ELF-1 (cell line): ENCODE results near the gene PLA2G6.
"Not testable (repeated sequence)": the region's sequence is repeated elsewhere in the genome, so short reads cannot be mapped to it uniquely, and the experiment has no call there.

Experiments
- DNase-seq: peaks from one replicate; pipeline ENCODE4 v3.0.0-alpha.2; 2016; ENCODE audit warnings: low read depth, low spot score

The PLA2G6 gene

GRCh38 chr22:38133331-38133730 is 48.3 kb downstream of the PLA2G6 start:
- no peak for DNase-seq

- DNase-seq, result no peak
Observed at GRCh38 chr22:38132794-38133193, 48.8 kb downstream of the PLA2G6 start.

- DNase-seq, result no peak
Observed at GRCh38 chr22:38132136-38132535, 49.5 kb downstream of the PLA2G6 start.

DNA sequence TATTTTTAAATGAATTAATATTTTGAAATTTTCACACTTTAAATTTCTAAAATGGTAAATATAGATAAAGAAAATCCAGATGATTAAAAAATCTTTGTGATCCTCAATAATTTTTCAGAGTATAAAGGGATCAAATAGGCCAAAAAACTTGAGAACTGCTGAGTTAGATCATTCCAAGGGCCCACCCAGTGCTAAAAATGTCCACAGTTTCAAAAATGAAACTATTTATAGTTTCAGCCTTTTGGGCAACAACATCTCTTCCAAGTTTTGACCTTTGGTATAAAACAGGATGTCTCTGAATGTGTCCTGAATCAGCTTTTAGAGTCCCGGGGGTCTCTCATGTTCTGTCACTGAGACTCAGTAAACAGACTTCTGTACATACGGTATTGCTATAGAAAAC is 50.2 kb downstream of the PLA2G6 start:
- no peak for DNase-seq

DNA sequence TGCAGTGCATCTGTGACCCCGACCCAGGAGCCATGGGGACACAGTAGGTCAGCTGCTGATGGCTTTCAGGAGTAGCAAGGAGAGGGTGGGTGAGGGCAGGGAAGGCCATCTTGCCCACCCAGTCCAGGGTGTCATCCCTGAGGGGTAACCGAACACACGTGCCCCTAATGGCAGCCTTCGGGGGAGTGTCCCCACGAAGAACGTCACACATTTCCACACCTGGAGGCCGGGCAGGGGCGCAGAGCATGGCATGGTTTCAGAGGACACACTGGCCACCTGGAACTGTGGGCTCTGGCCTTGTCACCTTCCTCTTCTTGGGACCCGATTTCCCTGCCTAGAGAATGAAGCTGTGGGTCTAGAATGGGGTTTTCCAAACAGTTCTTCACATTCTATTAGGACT is 51.8 kb downstream of the PLA2G6 start:
- no peak for DNase-seq

DNA sequence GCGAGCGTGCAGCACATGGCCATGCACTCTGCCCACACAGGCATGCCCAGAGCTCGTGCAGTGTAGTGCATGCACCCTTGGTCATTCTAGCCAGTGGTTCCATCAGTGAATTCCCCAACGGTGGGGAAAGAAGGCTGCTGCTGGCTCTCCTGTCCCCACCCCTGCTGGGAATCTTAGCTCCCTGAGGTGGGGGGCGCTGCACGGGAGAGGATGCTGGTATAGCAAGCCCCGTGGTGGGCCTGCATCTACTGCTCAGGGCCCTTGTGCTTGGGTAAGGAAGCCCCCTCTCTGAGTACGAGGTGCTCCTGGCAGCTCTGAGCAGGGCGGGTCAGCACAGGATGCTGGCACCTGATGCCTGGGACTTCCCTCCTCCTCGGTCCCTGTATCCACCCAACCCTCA is 52.6 kb downstream of the PLA2G6 start:
- no peak for DNase-seq

DNA sequence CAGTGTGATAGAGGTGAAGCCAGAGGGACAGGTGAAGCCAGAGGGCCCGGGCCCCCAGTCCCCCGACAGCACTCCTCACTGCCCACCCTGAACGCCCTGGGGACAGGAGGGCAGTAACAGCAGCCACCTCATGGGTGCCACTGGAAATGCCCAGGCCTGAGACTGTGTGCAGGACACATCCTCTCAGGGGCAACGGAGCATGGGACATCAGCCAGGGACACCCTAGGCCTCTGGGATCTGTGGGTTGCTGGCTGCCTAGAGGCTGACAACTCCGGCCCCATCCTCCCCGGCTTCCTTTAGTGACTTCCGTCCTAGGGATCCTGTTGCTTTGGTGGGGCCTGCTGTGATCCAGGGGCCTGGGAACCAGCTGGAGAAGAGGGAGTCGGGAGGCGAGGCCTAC is 53.8 kb downstream of the PLA2G6 start:
- DNase-seq, result no peak

- DNase-seq, result no peak
Observed at GRCh38 chr22:38126928-38127668, 54.5 kb downstream of the PLA2G6 start.

GRCh38 chr22:38125751-38126201 is 55.9 kb downstream of the PLA2G6 start:
- DNase-seq, result no peak

- no peak for DNase-seq
Observed at GRCh38 chr22:38125038-38125610, 56.5 kb downstream of the PLA2G6 start.

DNA sequence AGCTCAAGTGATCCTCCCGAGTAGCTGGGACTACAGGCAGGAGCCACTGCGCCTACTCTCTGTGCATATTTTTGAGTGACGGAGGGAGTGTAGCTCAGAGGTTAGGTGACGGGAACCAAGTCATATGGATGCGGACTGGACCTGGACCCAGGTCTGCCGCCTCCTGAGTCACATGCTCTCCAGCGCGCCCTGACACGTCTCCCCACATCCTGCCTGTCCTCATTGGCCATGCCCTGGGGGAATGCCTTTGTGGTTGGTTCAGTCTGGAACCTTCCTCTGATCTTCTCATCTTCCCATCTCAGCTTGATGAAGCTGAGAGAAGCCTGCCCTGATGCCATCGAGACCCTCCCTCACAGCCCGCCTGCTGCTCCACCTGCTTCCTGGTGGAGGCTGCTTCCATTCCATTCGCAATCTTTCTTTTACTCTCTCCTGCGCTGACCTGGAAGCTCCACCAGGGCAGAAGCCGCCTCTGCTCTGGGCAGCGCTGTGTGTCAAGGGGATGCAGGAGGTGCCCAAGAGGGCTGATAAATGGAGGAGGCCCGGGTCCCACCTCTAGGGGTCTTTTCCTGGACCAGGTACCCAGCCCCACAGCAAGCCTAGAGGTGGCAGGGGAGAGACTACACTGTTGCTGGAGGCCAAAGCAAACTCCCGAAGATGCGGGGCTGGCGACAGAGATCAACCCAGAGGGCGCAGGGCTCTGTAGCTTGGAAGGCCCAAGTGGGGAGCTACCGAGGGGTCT is 57.2 kb downstream of the PLA2G6 start:
- DNase-seq, result peak; percentile 43

- no peak for DNase-seq
Observed at GRCh38 chr22:38122616-38123015, 59.0 kb downstream of the PLA2G6 start.

DNA sequence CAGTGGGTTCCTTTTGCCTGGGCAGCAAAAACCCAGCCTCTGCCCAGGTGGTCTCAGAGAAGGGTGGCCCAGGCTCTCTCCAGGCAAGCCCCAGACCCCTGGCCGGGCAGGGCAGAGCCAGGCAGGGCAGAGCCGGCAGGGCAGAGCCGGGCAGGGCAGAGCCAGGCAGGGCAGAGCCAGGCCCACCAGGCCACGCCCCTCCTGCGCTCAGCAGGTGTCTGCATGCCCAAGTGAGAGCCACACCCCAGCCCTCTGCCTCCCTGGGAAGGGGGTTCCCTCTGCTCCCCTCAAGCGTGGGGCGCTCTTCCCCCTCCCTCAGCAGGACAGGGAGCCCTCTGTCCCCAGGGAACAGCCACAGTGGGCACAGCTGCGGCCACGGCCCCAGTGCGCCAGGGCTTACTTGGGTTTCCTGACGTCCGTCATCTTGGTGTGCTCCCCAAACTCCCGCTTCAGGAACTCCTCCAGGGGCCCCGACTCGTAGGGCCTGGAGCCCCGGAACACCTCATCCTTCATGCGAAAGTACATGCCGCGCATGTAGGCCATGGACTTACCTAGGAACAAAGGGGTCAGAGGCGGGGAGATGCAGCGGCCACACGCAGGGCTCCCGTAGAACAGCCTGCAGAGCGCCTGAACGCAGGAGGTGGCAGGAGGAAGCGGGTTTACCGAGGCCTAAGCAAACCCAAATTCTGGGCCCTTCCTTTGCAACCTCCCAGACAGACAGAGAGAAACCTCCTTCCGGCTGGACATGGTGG is 61.1 kb downstream of the PLA2G6 start:
- no peak for DNase-seq

DNA sequence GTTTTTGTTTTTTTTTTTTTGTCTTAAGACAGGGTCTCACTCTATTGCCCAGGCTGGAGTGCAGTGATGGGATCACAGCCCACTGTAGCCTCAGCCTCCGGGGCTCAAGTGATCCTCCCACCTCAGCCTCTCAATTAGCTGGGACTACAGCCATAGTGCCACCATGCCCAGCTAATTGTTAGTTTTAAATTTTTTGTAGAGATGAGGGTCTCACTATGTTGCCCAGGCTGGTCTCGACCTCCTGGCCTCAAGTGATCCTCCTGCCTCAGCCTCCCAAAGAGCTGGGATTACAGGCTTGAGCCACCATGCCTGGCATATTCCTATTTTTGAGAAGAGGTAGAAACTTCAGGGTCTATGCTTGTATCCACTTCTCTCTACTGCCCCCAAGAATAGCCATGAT is 62.9 kb downstream of the PLA2G6 start:
- not testable (repeated sequence) for DNase-seq

DNA sequence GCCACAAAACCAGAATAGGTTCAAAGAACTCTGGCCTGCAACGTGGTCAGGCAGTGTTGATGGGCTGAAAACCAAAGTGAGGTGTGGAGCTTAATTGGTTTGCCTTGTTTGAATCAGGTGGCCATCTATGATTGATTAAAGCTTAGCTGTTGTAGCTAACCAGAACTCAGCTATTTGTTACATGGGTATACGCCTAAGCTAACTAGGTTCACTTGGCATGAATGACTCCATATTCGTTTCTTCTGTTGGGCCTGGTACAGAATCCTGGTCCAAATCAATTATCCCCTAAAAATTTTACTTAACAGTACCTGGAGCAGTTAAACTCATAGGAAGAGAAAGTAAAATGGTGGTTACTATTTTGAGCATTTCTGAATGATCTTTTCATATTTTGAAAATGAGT is 63.4 kb downstream of the PLA2G6 start:
- no peak for DNase-seq

- DNase-seq, result not testable (repeated sequence)
Observed at GRCh38 chr22:38117556-38117955, 64.1 kb downstream of the PLA2G6 start.

DNA sequence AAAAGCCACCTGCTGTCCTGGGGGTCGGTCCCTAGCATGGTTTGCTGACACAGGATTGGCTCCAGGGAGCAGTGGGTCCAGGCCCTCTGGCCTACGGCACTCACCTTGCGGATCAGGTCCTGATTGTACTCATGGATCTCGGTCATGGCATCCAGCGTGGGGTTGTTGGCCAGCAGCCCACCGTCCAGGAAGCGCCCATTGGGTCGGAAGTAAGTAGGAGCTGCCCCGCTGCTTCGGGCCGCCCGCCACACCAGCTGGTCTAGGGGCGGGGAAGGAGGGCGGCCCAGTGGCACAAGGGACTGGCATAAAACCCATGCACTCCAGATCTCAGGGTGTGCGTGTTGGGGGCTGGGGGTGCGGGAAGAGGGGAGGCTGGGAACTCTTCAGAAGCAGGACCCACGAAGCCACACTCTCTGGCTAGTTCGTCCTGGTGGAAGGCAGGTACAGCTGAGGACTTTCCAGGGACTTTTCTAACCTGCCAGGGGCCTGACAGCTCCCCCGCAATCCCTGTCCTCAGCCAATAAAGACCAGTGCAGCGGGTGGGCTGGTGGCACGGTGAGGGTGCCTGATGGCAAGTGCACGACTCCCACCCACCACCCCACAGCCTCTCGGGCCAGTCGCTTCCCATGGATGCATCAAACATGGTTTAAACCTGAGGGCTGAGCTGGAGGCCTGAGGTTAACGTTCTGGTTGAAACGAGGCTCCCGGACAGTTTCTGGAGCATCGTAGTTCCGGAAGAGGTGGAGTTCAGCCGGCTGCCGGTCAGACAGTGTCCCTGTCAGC is 66.0 kb downstream of the PLA2G6 start:
- DNase-seq, result no peak

GRCh38 chr22:38114484-38115398 is 66.9 kb downstream of the PLA2G6 start:
- peak; percentile 91 for DNase-seq

DNA sequence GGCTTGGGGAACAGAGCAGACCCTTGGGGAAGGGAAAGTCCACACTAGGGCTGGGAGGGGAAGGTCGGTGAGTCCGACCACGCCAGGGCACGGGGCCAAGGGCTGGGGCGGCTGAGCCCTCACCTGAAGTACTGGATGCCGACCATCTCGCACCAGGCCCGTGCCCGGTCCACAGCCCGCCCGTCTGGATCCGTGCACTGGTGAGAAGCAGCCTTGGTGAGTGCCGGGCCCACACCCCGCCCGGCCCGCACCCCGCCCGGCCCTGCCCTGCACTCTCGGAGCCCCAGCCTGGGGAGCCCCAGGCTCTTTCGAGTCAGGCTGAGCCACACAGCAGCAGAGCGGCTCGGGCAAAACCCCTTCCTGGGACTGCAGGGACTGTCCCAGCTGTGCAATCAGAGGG is 69.2 kb downstream of the PLA2G6 start:
- no peak for DNase-seq

GRCh38 chr22:38111925-38112355 is 69.7 kb downstream of the PLA2G6 start:
- no peak for DNase-seq
